Esophagus squamous epithelium (tissue), 4 donors: ENCODE data around the gene PSTPIP2.

ENCODE experiments used
- CTCF ChIP-seq, 6 experiments: fragments of 450-650 bp in 4 of 6; fragments of 200-600 bp in 2 of 6; sonication (generic) in 2 of 6; IDR thresholded peaks; one replicate each; pipeline ENCODE4 v1.5.1; 2016 to 2019; ENCODE audit warnings: antibody characterized with exemption in 6 of 6, mild to moderate bottlenecking in 4 of 6, moderate library complexity in 4 of 6
- POLR2A ChIP-seq, 4 donors: fragments of 450-650 bp; IDR thresholded peaks; one replicate each; pipeline ENCODE4 v1.6.1; 2017; ENCODE audit warnings: antibody characterized with exemption in 4 of 4, mild to moderate bottlenecking in 4 of 4, moderate library complexity in 3 of 4

- TF ChIP-seq POLR2A (IDR thresholded peaks at IDR 0.05) (no peak), CTCF (IDR thresholded peaks at IDR 0.05) (no peak)
Measured at GRCh38 chr18:45962461-45962860, 109.6 kb downstream of the PSTPIP2 start.
